NCI-H345 (cell line): ENCODE data around the gene AHSP.
"Not testable (repeated sequence)": the region's sequence is repeated elsewhere in the genome, so short reads cannot be mapped to it uniquely, and the experiment has no call there.

ENCODE experiments used
- DNase-seq: peaks from one replicate; lab custom pipeline; 2025; lab: John Stamatoyannopoulos, UW

Gene AHSP, protein sequence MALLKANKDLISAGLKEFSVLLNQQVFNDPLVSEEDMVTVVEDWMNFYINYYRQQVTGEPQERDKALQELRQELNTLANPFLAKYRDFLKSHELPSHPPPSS

DNA sequence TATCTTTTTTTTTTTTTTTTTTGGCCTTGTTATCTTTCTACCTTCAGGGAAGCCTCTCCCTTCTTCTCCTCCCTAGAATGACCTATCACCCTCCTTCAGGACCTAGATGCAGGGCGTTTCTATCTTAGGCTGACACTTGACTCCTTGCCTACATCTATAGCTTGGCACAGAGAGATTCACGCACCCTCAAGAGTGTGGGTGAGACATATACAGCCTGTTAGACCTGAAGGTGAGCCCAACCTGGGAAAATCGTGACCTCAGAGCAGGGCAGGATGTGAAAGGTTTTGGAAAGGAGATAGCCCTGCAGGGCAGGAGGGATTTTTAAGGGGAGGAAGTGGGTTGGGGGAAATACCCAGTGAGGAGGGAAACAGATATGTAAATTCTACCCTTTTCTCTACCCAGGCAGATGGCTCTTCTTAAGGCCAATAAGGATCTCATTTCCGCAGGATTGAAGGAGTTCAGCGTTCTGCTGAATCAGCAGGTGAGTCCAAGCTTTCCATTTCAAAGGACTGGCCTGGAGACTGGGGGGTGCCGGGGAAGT, at the start of gene AHSP:
Gene AHSP, plus strand, starts transcription at position 167 of the 541 bp plus-strand sequence. Its CDS starts 240 bp downstream, at position 407.
- no peak for DNase-seq

GRCh38 chr16:31478956-31479355, 48.7 kb upstream of the AHSP start:
- DNase-seq = no peak

DNA sequence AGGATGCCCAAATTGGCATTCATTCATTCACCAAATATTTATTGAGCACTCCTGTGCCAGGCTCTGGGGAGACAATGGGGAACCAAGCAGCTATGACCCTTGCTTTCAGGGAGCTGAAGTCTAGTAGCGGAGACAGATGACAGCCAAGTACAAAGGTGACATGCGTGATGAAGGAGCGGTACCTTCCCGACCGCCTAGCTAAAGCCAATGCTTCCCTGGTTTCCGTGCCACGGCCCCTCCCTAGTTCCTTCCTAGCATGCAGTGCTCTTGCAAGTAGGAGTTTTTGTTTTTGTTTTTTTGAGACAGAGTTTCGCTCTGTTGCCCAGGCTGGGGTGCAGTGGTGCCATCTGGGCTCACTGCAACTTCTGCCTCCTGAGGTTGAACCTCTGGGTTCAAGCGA, 47.9 kb upstream of the AHSP start:
- no peak for DNase-seq

DNA sequence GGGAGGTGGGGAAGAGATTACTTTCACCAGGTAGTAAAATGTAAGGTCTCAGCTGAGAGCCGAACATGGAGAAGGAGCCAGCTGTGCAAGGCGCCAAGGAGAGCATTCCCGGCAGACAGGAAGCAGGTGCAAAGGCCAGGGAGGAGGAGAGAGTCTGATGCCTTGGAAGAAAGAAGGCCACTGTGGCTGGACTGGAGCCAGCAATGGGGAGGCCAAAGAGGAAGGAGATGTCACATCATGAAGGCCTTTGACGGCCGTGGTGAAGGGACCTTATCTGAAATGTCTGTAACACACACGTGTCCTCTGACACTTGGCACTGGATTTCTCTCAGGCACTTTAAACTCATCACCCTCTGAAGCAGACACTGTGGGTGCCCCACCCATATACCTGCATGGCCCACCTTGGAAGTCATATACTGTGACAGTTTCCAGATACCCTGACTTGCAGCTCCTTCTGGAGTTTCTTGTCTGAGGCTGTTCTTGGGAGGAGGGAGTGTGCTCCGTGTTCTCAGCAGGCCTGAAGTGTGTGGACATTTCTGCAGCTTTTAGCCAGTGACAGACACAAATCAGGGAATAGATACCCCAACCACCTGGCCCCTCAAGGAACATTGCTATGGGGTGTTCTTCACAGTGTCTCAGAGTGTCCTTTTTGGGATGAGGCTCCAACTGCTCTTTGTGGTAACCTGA, 46.7 kb upstream of the AHSP start:
- no peak for DNase-seq

- no peak for DNase-seq
Measured at GRCh38 chr16:31483081-31483480, 44.6 kb upstream of the AHSP start, which contains the start of gene SLC5A2. TSS of gene SLC5A2 (plus strand) at chr16:31483123. CDS start at chr16:31483137, 14 bp downstream.

- DNase-seq = not testable (repeated sequence)
Measured at GRCh38 chr16:31484048-31484447, 43.7 kb upstream of the AHSP start.

DNA sequence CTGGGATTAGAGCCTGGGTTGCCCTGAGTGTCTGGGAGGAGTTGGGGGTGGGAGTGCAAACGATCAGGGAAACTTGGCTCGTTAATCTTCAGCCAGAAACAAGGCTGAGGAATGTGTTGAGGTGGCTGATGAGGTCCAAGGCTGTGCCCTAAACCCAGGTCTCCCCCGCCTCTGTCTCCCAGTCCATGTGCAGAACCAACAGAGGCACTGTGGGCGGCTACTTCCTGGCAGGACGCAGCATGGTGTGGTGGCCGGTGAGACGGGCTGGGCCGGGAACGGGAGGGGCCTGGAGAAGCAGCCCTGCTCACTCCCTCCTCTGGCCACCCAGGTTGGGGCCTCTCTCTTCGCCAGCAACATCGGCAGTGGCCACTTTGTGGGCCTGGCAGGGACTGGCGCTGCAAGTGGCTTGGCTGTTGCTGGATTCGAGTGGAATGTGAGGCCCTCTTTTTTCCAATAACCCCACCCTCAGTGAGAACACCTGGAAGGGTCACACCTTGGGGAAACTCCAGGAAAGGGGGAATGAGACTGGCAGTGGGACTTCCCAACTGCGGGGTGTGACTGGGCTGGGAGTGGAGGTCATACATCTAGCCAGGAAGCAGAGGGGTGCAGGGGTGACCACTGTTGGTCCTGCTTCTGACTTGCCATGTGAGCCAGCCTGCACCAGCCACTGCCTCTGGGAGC, 43.1 kb upstream of the AHSP start:
- no peak for DNase-seq

GRCh38 chr16:31485571-31485970, 42.1 kb upstream of the AHSP start:
- no peak for DNase-seq

DNA sequence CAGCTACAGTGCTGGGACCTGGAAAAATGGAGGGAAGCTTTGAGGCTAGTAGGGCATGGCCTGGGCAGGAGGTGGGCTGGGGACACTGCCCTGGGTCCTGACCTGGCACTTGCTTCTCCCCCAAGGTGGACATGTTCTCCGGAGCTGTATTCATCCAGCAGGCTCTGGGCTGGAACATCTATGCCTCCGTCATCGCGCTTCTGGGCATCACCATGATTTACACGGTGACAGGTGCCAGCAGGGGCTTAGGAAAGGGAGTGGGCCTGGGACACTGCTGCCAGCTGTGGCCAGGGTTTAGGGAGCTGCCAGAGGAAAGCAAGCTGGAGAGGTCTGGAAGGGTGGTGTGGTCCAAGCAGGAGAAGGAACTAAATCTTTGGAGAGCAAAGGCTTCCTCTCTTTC, 41.7 kb upstream of the AHSP start:
- DNase-seq = no peak

- DNase-seq = no peak
Measured at GRCh38 chr16:31487071-31487719, 40.5 kb upstream of the AHSP start.

DNA sequence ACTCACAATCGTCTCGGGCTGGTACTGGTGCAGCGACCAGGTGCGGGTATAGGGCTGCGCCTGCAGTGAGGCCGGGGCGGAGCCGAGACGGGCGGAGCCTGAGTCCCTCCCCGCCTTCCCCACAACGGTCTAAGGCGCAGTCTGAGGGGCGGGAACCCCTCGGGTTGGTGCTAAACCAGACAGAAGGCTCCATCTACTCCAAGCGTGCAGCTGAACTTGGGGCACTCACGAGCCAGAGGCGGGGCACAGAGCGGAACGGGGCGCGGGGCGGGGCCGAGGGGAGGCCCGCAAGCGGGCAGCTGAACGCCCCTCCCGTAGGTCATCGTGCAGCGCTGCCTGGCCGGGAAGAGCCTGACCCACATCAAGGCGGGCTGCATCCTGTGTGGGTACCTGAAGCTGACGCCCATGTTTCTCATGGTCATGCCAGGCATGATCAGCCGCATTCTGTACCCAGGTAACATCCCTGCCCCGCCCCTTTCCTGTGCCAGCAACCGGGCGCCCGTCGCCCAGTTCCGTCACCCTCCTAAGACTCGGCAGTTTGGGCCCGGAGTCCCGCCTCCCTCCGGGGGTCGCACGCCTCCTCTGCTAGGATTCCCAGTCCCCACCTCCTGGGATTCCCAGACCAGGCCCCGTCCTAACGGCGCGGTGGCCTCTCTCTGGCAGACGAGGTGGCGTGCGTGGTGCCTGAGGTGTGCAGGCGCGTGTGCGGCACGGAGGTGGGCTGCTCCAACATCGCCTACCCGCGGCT, 39.8 kb upstream of the AHSP start:
- peak; percentile 80 for DNase-seq

DNA sequence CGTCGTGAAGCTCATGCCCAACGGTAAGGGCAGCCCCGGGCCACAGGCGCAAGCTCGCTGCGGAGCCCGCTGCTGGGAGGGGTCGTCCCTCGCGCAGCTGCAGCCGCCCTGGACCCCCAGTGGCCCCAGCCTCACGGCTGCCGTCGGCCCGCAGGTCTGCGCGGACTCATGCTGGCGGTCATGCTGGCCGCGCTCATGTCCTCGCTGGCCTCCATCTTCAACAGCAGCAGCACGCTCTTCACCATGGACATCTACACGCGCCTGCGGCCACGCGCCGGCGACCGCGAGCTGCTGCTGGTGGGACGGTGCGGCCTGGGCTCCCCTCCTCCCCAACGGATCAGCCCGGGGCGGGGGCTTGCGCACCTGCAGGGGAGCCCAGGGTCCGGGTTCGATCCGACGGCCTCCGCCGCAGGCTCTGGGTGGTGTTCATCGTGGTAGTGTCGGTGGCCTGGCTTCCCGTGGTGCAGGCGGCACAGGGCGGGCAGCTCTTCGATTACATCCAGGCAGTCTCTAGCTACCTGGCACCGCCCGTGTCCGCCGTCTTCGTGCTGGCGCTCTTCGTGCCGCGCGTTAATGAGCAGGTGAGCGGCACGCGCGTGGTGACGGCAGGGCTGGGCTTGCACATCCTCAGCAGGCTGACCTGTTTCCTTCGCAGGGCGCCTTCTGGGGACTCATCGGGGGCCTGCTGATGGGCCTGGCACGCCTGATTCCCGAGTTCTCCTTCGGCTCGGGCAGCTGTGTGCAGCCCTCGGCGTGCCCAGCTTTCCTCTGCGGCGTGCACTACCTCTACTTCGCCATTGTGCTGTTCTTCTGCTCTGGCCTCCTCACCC, 39.0 kb upstream of the AHSP start:
- DNase-seq = no peak

DNA sequence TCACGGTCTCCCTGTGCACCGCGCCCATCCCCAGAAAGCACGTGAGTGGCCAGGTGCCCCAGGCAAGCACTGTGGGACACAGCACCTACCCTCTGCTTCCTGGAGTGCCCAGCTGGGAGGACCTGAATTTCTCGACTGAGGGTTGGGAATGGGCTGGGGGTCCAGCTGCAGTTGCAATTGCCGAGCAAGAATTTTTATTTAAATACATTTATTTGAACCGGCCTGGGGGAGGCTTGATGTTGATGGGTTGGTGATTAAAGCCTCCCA, 38.5 kb upstream of the AHSP start:
- no peak for DNase-seq

GRCh38 chr16:31489616-31490584, 37.8 kb upstream of the AHSP start:
- no peak for DNase-seq

DNA sequence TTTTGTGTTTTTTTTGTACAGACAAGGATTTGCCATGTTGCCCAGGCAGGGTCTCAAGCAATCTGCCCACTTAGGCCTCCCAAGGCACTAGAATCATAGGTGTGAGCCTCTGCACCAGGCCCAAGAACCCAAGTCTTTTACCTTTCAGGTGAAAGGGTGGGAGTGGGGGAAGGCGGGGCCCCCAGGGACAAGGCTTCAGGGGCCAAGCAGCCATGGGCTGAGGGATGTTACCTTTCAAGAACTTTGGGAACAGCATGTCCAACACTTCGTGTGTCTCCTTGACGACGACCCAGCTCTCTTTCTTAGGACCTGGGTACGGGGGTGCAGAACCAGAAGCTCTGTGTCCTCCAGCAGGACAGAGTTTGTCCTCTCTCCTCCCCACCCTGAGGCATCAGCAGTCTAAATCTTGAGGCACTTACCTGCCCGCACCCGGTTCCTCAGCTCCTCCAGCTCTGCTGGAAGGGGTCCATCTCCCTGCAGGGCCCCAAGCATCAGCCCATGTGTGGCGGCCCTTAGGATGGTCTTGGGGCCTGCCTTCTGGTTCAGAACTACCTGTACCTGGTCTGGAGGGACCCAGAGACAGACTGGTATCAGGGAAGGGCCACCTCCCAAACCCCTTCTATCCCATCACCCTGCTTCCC, 35.8 kb upstream of the AHSP start:
- no peak for DNase-seq

DNA sequence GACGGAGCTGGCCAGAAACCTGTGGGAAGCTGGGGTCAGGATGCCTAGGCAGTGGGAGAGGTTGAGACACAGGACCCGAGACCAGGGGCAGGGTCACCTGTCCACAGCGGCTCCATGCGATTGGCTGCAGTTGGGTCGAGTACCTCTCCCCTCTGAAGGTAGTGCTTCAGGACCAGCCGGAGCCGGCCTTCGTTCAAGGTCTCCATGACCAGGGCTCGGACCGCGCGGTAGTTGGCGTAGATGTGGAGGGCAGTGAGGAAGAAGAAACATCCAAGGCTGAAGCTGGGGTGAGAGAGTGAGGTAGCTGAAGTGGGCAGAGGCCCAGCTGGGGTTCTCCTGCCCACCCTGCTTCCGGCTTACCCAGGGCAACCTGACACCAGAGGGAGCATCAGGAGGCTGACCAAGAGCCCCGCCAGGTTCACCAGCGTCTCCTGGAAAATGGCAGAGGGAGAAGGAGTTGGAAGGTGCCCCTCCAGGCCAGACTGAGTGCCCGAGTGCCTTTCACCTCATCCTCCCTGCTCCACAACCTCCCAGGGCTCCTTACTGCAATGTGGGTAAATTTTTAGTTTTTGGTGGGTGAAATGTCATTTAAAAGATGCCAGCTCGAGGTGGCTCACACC, 34.1 kb upstream of the AHSP start:
- DNase-seq = no peak

GRCh38 chr16:31496670-31497069, 31.0 kb upstream of the AHSP start:
- DNase-seq = no peak

GRCh38 chr16:31498493-31498892, 29.2 kb upstream of the AHSP start:
- no peak for DNase-seq

DNA sequence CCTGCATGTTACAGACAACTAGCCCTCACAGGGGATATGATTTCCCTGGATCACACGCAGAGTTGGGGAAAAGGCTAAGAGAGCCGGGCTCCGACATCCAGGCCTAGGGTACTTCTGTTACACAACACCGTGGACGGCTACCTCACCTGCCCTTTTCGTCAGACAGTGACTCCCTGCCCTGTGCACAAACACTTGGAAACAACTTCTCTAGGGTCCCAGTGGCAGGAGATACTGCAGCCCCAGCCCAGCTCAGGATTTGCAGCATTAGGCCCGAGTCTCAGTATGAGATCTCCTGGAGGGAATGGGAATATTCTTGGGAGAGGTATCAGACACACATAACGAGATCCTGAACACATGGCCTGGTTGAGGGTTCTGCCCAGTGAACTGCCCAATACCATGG, 27.8 kb upstream of the AHSP start:
- DNase-seq = no peak
